Measurements from ENCODE around the gene FANCC. TPM values are rescaled to one million over a fixed set of nuclear protein-coding genes. Genes with fewer than 3 reads are reported as not detected.

FANCC gene
- total RNA-seq, 2 experiments from 2014 or later, result 15.9 to 16.7 TPM

DNA sequence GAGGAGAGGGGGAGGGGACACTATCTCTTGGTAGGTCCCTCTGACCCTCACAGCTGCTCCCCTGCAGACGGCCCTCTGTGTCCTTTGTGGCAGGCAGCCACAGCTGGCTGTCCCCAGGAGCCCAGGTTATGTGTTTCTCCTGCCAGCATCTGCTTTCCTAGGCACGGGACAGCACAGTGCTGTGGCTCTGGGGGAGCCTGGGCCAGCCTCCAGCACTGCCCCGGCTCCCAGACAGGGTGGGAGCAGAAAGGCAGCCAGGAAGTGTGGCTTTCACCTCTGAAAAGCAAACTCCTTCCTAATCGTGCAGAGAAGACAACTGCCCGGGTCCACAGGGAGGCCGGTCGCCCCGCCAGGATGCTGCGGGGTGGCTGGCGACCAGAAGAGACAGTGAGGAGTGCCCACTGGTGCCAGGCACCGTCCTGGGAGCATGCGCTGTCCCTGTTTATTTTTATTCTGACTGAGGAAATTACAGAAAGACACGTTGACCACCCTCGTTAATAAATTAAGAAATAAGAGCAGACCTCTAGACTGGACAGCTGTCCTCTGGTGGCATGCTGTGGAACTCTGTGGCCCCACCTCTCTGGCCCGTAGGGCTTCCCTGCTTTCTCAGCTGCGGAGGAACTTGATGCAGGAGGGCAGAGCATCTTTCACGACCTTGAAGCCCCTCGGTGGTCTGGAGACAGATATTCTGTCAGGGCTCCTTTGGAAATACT, 240.3 kb downstream of the FANCC start:
- Mint-ChIP-seq H3K9me3 (ENCODE audit: low read depth) (no peaks in the 10 kb centered on the region), H3K4me3 (no peak overlapping the region), H3K4me1 (no peaks in the 10 kb centered on the region), H3K27ac (no peak overlapping the region), H3K27me3 (no peaks in the 10 kb centered on the region), H3K36me3 (ENCODE audit: low read depth) (no peaks in the 10 kb centered on the region)
- CTCF ChIA-PET, result no interaction called here
- intact Hi-C loops (cut with DNase I, micrococcal nuclease), result no loop called here
- no peak for ATAC-seq
- POLR2A ChIA-PET, result no interaction called here
- no peak for DNase-seq

- CTCF ChIA-PET, result interaction anchor here (0.6 kb wide), 1 partner anchor 52 kb away, joined by 4 read pairs; no protein-coding TSS in a partner anchor
- Mint-ChIP-seq H3K4me1 (no peaks in the 10 kb centered on the region), H3K36me3 (ENCODE audit: low read depth) (no peaks in the 10 kb centered on the region), H3K9me3 (ENCODE audit: low read depth) (no peaks in the 10 kb centered on the region), H3K27me3 (no peaks in the 10 kb centered on the region), H3K27ac (no peak overlapping the region), H3K4me3 (no peak overlapping the region)
- intact Hi-C loops (cut with DNase I, micrococcal nuclease), result no loop called here
- POLR2A ChIA-PET, result no interaction called here
- DNase-seq (no peak), ATAC-seq (no peak)
Observed at GRCh38 chr9:95076696-95077052, 240.8 kb downstream of the FANCC start.

- ChIA-PET CTCF (interaction anchor here (0.7 kb wide), 1 partner anchor 371 kb away, joined by 3 read pairs; no protein-coding TSS in a partner anchor), POLR2A (no interaction called here)
- Mint-ChIP-seq H3K4me3 (no peak overlapping the region), H3K27me3 (no peaks in the 10 kb centered on the region), H3K9me3 (ENCODE audit: low read depth) (no peaks in the 10 kb centered on the region), H3K4me1 (no peaks in the 10 kb centered on the region), H3K27ac (no peak overlapping the region), H3K36me3 (ENCODE audit: low read depth) (no peaks in the 10 kb centered on the region)
- no peak for DNase-seq
- intact Hi-C loops (cut with DNase I, micrococcal nuclease), result no loop called here
- ATAC-seq, result no peak
Observed at GRCh38 chr9:95075700-95076099, 241.8 kb downstream of the FANCC start.

GRCh38 chr9:95074632-95075031, 242.9 kb downstream of the FANCC start:
- Mint-ChIP-seq H3K36me3 (ENCODE audit: low read depth) (no peaks in the 10 kb centered on the region), H3K9me3 (ENCODE audit: low read depth) (no peaks in the 10 kb centered on the region), H3K4me1 (no peaks in the 10 kb centered on the region), H3K27ac (no peak overlapping the region), H3K27me3 (no peaks in the 10 kb centered on the region), H3K4me3 (no peak overlapping the region)
- DNase-seq, result no peak
- ATAC-seq, result no peak
- POLR2A ChIA-PET, result no interaction called here
- CTCF ChIA-PET, result no interaction called here
- intact Hi-C loops (cut with DNase I, micrococcal nuclease), result no loop called here

DNA sequence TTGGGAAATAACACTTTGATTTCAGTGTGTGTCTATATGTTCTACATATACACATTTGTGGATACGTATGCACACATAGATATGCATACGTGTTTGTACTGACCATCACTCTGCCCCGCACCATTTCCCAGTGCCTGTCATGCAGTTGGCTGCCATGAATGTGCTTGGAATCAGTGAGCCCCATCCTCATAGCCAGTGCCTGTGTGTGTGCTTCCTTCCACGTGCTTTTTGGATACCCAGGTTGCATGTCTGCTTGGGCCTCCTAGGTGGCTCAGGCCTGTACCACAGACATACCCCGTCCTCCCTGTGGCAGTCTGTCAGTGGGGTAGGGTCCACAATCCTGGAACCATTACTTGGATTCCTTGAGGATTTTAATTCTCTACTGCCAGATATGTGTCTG, 243.6 kb downstream of the FANCC start:
- ChIA-PET CTCF (no interaction called here), POLR2A (no interaction called here)
- DNase-seq, result no peak
- Mint-ChIP-seq H3K27ac (no peak overlapping the region), H3K4me3 (no peak overlapping the region), H3K4me1 (no peaks in the 10 kb centered on the region), H3K27me3 (no peaks in the 10 kb centered on the region), H3K36me3 (ENCODE audit: low read depth) (no peaks in the 10 kb centered on the region), H3K9me3 (ENCODE audit: low read depth) (no peaks in the 10 kb centered on the region)
- no peak for ATAC-seq
- intact Hi-C loops (cut with DNase I, micrococcal nuclease), result no loop called here

- Mint-ChIP-seq H3K4me1 (no peaks in the 10 kb centered on the region), H3K27me3 (no peaks in the 10 kb centered on the region), H3K4me3 (no peak overlapping the region), H3K36me3 (ENCODE audit: low read depth) (no peaks in the 10 kb centered on the region), H3K9me3 (ENCODE audit: low read depth) (no peaks in the 10 kb centered on the region), H3K27ac (no peak overlapping the region)
- no peak for ATAC-seq
- DNase-seq, result no peak
- intact Hi-C loops (cut with DNase I, micrococcal nuclease), result no loop called here
- POLR2A ChIA-PET, result no interaction called here
- CTCF ChIA-PET, result interaction anchor here (0.7 kb wide), 2 partner anchors 60 to 403 kb away, joined by 3 to 4 read pairs; no protein-coding TSS in a partner anchor
Observed at GRCh38 chr9:95073042-95073607, 244.4 kb downstream of the FANCC start.

DNA sequence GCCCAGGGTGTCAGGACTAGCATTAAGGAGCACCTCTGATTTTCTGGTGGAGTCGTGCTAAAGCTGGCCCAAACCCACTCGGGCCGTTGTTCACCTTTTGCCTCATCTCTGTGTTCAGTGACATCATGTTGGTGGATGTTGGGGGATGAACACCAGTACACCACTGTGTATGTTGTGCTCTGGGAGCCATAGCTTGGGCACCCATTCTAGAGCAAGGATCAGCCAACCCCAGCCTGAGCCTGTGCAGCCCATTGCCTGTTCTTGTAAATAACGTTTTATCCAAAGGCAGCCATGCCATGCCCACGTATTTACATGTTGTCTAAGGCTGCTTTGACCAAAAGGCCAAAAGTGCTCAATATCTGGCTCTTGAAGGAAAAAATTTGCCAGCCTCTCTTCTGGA, 245.6 kb downstream of the FANCC start:
- intact Hi-C loops (cut with DNase I, micrococcal nuclease), result no loop called here
- Mint-ChIP-seq H3K27me3 (no peaks in the 10 kb centered on the region), H3K4me1 (no peaks in the 10 kb centered on the region), H3K9me3 (ENCODE audit: low read depth) (no peaks in the 10 kb centered on the region), H3K27ac (no peak overlapping the region), H3K4me3 (no peak overlapping the region), H3K36me3 (ENCODE audit: low read depth) (no peaks in the 10 kb centered on the region)
- no peak for ATAC-seq
- no peak for DNase-seq
- POLR2A ChIA-PET, result no interaction called here
- CTCF ChIA-PET, result interaction anchor here (0.9 kb wide), 1 partner anchor 14 kb away, joined by 3 read pairs; no protein-coding TSS in a partner anchor

DNA sequence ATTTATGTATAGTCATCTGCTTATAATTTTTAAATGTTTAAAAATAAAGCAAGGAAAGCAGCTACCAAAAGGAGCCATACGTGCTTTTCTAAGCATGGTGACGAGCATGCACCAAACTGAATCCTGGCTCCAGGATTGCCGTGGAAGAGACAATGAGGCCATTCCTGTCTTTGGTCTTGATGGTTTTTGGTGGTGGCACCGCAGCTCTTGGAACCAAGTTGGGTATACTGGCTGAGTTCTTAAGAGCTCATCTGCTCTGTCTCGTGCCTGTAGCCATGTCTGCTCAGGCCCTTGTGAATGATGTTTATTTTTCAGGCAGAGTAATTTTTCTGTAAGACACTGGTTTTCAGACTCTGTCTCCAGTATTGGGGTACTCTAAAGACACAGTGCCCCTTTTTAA, 246.1 kb downstream of the FANCC start:
- no peaks in the 10 kb centered on the region for H3K9me3 Mint-ChIP-seq (ENCODE audit: low read depth)
- ChIA-PET CTCF (interaction anchor here (0.9 kb wide), 1 partner anchor 14 kb away, joined by 3 read pairs; no protein-coding TSS in a partner anchor), POLR2A (no interaction called here)
- ATAC-seq, result no peak
- H3K4me1 Mint-ChIP-seq, result no peaks in the 10 kb centered on the region
- no peaks in the 10 kb centered on the region for H3K36me3 Mint-ChIP-seq (ENCODE audit: low read depth)
- H3K27ac Mint-ChIP-seq, result no peak overlapping the region
- H3K4me3 Mint-ChIP-seq, result no peak overlapping the region
- intact Hi-C loops (cut with DNase I, micrococcal nuclease), result no loop called here
- DNase-seq, result no peak
- no peaks in the 10 kb centered on the region for H3K27me3 Mint-ChIP-seq

DNA sequence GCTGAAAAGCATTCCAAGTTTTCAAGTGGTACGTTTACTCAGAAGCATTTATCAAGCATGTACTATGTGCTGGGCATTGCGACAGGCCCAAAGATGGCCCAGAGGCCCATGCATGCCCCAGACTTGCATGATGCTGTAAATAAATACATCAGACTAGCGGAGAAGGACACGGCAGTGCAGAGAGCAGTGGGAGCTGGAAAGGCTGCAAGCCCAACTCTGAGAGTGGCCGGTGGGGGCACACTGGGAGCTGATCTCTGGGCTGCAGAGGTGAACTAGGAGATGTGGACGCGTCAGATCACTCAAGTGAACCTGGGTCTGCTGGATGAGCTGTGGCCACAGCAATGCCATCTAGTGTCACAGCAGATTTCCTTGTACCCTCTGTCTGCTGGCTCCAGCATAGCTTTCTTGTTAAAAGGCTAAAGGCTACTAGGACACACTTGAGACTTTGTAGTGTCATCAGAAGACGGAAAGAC, 246.9 kb downstream of the FANCC start:
- no peak for DNase-seq
- ChIA-PET POLR2A (no interaction called here), CTCF (interaction anchor here (0.7 to 1.0 kb wide), 2 partner anchors 57 to 172 kb away, joined by 3 read pairs; no protein-coding TSS in a partner anchor)
- H3K27me3 Mint-ChIP-seq, result no peaks in the 10 kb centered on the region
- H3K4me1 Mint-ChIP-seq, result no peaks in the 10 kb centered on the region
- intact Hi-C loops (cut with DNase I, micrococcal nuclease), result no loop called here
- no peaks in the 10 kb centered on the region for H3K36me3 Mint-ChIP-seq (ENCODE audit: low read depth)
- no peak overlapping the region for H3K27ac Mint-ChIP-seq
- ATAC-seq, result no peak
- H3K9me3 Mint-ChIP-seq (ENCODE audit: low read depth), result no peaks in the 10 kb centered on the region
- H3K4me3 Mint-ChIP-seq, result no peak overlapping the region

GRCh38 chr9:95067897-95068296, 249.6 kb downstream of the FANCC start:
- Mint-ChIP-seq H3K27me3 (no peaks in the 10 kb centered on the region), H3K4me3 (no peak overlapping the region), H3K9me3 (ENCODE audit: low read depth) (no peaks in the 10 kb centered on the region), H3K4me1 (no peaks in the 10 kb centered on the region), H3K36me3 (ENCODE audit: low read depth) (no peaks in the 10 kb centered on the region), H3K27ac (no peak overlapping the region)
- ATAC-seq (no peak), DNase-seq (no peak)
- ChIA-PET CTCF (no interaction called here), POLR2A (no interaction called here)
- intact Hi-C loops (cut with DNase I, micrococcal nuclease), result no loop called here

DNA sequence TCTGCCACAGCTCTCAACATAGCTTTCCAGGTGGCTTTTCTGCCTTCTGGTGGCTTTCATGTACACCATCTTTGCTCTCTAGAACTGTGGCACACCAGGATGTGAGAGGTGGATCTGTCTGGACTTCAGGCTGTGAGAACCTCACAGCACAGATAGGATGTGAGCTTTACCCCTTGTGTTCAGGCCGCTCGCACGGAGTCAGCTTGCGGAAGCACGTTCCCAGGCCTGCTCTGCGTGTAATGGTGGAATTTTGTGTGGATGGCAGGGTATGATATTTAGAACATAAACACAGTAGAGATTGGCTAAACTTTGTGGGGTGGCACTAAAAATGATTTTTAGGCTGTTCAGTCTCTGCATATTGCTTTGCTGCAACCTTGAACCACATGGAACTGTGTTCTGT, 250.5 kb downstream of the FANCC start:
- Mint-ChIP-seq H3K4me1 (no peaks in the 10 kb centered on the region), H3K36me3 (ENCODE audit: low read depth) (no peaks in the 10 kb centered on the region), H3K27ac (no peak overlapping the region), H3K9me3 (ENCODE audit: low read depth) (no peaks in the 10 kb centered on the region), H3K27me3 (no peaks in the 10 kb centered on the region), H3K4me3 (no peak overlapping the region)
- CTCF ChIA-PET, result no interaction called here
- intact Hi-C loops (cut with DNase I, micrococcal nuclease), result no loop called here
- DNase-seq (no peak), ATAC-seq (no peak)
- POLR2A ChIA-PET, result no interaction called here

DNA sequence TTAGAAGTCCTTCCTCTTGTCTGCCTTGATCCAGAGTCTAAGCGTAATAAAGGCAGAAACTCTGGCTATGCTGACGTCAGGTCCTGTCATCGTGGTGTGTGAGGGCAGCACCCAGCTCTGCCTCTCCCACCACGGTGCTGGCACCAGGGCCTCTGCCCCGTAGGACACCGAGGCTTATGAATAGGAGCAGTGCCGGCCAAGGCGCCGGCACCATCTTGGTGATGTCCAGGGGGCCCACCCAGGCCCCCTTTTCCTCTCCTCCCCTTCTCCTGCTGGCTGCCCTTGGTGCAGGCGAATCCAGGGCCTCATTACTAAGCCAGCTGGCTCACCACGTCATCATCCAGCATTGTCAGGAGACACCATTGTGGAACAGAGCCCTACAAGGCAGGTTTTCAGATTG, 252.3 kb downstream of the FANCC start:
- Mint-ChIP-seq H3K9me3 (ENCODE audit: low read depth) (no peaks in the 10 kb centered on the region), H3K4me3 (no peak overlapping the region), H3K27me3 (no peaks in the 10 kb centered on the region), H3K27ac (no peak overlapping the region), H3K4me1 (no peaks in the 10 kb centered on the region), H3K36me3 (ENCODE audit: low read depth) (peaks cover 2% of the 10 kb centered on the region)
- DNase-seq, result no peak
- CTCF ChIA-PET, result no interaction called here
- intact Hi-C loops (cut with DNase I, micrococcal nuclease), result no loop called here
- POLR2A ChIA-PET, result no interaction called here
- no peak for ATAC-seq

Data from activated CD4-positive, alpha-beta T cell treated with anti-CD3 and anti-CD28 coated beads for 36 hours (primary cell).